A673 (cell line): ENCODE data around the gene SUSD5.

Experiments used
- CTCF ChIP-seq: fragments of 300-800, 200-600 bp; sonication (generic); conservative IDR thresholded peaks from 2 replicates; pipeline ENCODE4 v1.5.1; 2017; ENCODE audit warnings: low read depth, mild to moderate bottlenecking, antibody characterized with exemption, low read length, moderate library complexity, mixed read lengths
- EZH2 ChIP-seq: fragments of 200-600 bp; sonication (generic); IDR thresholded peaks from 2 replicates; pipeline ENCODE4 v1.6.1; 2017; ENCODE audit warnings: borderline replicate concordance, low read depth, mild to moderate bottlenecking, mixed read lengths, antibody characterized with exemption, low read length; ENCODE audit not compliant: poor library complexity, severe bottlenecking

- TF ChIP-seq CTCF (no peak), EZH2 (no peak)
Measured at GRCh38 chr3:33111581-33111980, 107.0 kb downstream of the SUSD5 start.
